Lung (tissue), 12 donors: ENCODE data around the gene CHRNA4. TPM values are rescaled to one million over a fixed set of nuclear protein-coding genes. Genes with fewer than 3 reads are reported as not detected.

Source experiments
- ATAC-seq: fragments of 200-7000 bp; cut with Tn5 transposase; one replicate; pipeline ENCODE4 v1.9.1; 2020; ENCODE audit warnings: moderate number of reproducible peaks; ENCODE audit not compliant: insufficient read depth, low FRiP score
- DNase-seq, 3 donors: peaks; one replicate each; pipeline ENCODE4 v3.0.0-alpha.2; 2013 to 2017
- H3K27ac ChIP-seq, 2 donors: one replicate each; pipeline ENCODE4 v1.5.1; 2013; ENCODE audit warnings: mild to moderate bottlenecking in 2 of 2, moderate library complexity in 2 of 2, control low read depth in 1 of 2, inconsistent platforms in 1 of 2, low read depth in 1 of 2, low read length in 1 of 2
- H3K27me3 ChIP-seq, 3 donors: one replicate each; pipeline ENCODE4 v1.5.1; 2013; ENCODE audit warnings: low read length in 2 of 3; ENCODE audit not compliant: control insufficient read depth in 3 of 3, insufficient read depth in 3 of 3
- H3K36me3 ChIP-seq, 4 donors: one replicate each; pipeline ENCODE4 v1.5.1; 2013; ENCODE audit warnings: low read length in 4 of 4, mild to moderate bottlenecking in 1 of 4, moderate library complexity in 1 of 4; ENCODE audit not compliant: control insufficient read depth in 4 of 4, insufficient read depth in 4 of 4
- H3K4me1 ChIP-seq, 5 donors: one replicate each; pipeline ENCODE4 v1.5.1; 2013; ENCODE audit warnings: low read length in 5 of 5, mild to moderate bottlenecking in 2 of 5, moderate library complexity in 1 of 5; ENCODE audit not compliant: control insufficient read depth in 5 of 5, insufficient read depth in 5 of 5
- H3K4me3 ChIP-seq: one replicate; pipeline ENCODE4 v1.5.1; 2013; ENCODE audit warnings: mild to moderate bottlenecking, control low read depth, moderate library complexity
- H3K9ac ChIP-seq, 2 donors: one replicate each; pipeline ENCODE4 v1.5.1; 2013; ENCODE audit warnings: low read length in 2 of 2, control low read depth in 1 of 2; ENCODE audit not compliant: insufficient read depth in 1 of 2
- H3K9me3 ChIP-seq, 4 donors: one replicate each; pipeline ENCODE4 v1.5.1; 2013; ENCODE audit warnings: low read length in 3 of 4, mild to moderate bottlenecking in 1 of 4, moderate library complexity in 1 of 4; ENCODE audit not compliant: control insufficient read depth in 4 of 4, insufficient read depth in 3 of 4
- CTCF ChIP-seq: IDR thresholded peaks from 2 replicates; pipeline ENCODE4 v1.5.1; 2012; ENCODE audit warnings: mild to moderate bottlenecking; ENCODE audit errors: control extremely low read depth, extremely low read depth
- WGBS, 2 donors: extraction: QIAGEN DNeasy Blood & Tissue Kit; methylation state at CpG; one replicate each; pipeline ENCODE4 v1.1.7; 2013; 5-methylcytosine and 5-hydroxymethylcytosine counted together
- polyA plus RNA-seq, 2 donors: library from polyadenylated mRNA; stranded (reverse); fragments of 200-250 nt; gene quantifications; one replicate each; pipeline ENCODE4 v1.2.1, GENCODE V29; 2013
- total RNA-seq, 2 donors: library from RNA; depleted of rRNA in 1 of 2; stranded (reverse); fragments of >200 nt in 1 of 2; gene quantifications; one replicate each; pipeline ENCODE4 v1.2.1, GENCODE V29; 2014 to 2021
- donor health status: control.
- donor health status: control.
- donor health status: Bipolar disorder and iron deficiency.
- donor health status: healthy.
- donor health status: DM: yes; HTN: yes; CAD: no.

The CHRNA4 gene
- total and polyA plus RNA-seq, 4 donors: 0.01 to 1.1 (median 0.46) TPM

- whole genome bisulfite sequencing, 2 donors: 78 to 87% methylated on average over 22 of the region's 22 CpGs
- H3K9me3 ChIP-seq: peaks cover 0 to 4% (median 0%) of the 10 kb centered on the region in 4 donors
- no peak overlapping the region for H3K4me3 ChIP-seq
- no peak overlapping the region for H3K27ac ChIP-seq
- H3K4me1 ChIP-seq: peaks cover 0 to 10% (median 0%) of the 10 kb centered on the region in 5 donors
- no peak overlapping the region for H3K9ac ChIP-seq
- H3K27me3 ChIP-seq: peaks cover 0 to 26% (median 20%) of the 10 kb centered on the region in 3 donors
- H3K36me3 ChIP-seq: no peaks in the 10 kb centered on the region
- ATAC-seq (no peak), DNase-seq (no peak)
- TF ChIP-seq CTCF: no peak
Measured at GRCh38 chr20:63365601-63366389, 4.6 kb upstream of the CHRNA4 start.

- DNase-seq: no peak
- Histone ChIP-seq H3K27me3 (peaks cover 0 to 31% (median 21%) of the 10 kb centered on the region in 3 donors), H3K4me1 (peaks cover 0 to 13% (median 0%) of the 10 kb centered on the region in 5 donors), H3K27ac (no peak overlapping the region), H3K9ac (no peak overlapping the region), H3K36me3 (no peaks in the 10 kb centered on the region), H3K9me3 (peaks cover 0 to 4% (median 0%) of the 10 kb centered on the region in 4 donors), H3K4me3 (no peak overlapping the region)
- peak; percentile 10 for ATAC-seq
- 70 to 78% methylated on average over 20 of the region's 20 CpGs for WGBS, 2 donors
- TF ChIP-seq CTCF: no peak
Measured at GRCh38 chr20:63364801-63365585, 3.8 kb upstream of the CHRNA4 start.

- Histone ChIP-seq H3K36me3 (no peaks in the 10 kb centered on the region), H3K27me3 (peaks cover 0 to 34% (median 21%) of the 10 kb centered on the region in 3 donors), H3K4me3 (no peak overlapping the region), H3K9ac (no peak overlapping the region), H3K9me3 (peaks cover 0 to 1% (median 0%) of the 10 kb centered on the region in 4 donors), H3K4me1 (peaks cover 0 to 13% (median 0%) of the 10 kb centered on the region in 5 donors), H3K27ac (no peak overlapping the region)
- WGBS, 2 donors: 75 to 83% methylated on average over 19 of the region's 19 CpGs
- no peak for TF ChIP-seq CTCF
- ATAC-seq (no peak), DNase-seq (no peak)
Measured at GRCh38 chr20:63363981-63364561, 2.9 kb upstream of the CHRNA4 start.
